GM18873 (cell line): ENCODE results near the gene FNDC4.

Experiments
- ATAC-seq: cut with Tn5 transposase; IDR thresholded peaks from one replicate; pipeline ENCODE4 v1.9.1; 2021; ENCODE audit warnings: mild to moderate bottlenecking, moderate library complexity, moderate number of reproducible peaks; ENCODE audit not compliant: unreplicated experiment, low FRiP score

Gene FNDC4

DNA sequence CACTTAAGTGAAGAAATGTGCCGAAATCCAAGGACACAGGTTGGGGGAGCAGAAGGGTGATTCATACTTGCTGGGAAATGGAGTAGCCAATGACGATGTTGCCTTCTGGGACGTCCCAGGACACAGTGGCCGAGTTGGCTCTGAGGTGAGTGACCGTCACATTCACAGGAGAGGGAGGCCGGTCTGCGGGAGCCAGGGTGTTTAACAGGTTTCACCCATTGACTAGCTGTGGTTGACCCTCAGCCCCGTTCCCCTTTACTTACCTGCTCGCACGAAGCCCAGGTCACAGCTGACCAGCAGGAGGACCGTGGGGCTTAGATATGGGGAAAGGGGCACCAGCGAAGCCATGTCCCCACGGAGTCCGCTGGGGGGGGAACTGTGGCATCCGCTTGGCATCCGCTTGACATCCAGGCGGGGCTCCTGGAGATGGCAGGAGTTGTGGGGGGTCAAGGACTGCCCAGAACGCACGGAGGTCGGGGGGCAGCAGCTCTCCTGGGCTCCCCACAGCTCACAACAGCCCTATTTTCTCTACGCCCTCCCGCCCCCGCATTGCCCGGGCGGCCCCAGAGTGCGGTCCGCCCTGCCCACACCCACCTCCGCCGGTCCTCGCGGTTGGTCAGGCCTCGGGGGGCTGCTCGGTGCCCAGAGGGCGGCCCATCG is 586 bp downstream of the FNDC4 start:
- no peak for ATAC-seq

GRCh38 chr2:27493948-27494283 is 1.1 kb downstream of the FNDC4 start:
- no peak for ATAC-seq

DNA sequence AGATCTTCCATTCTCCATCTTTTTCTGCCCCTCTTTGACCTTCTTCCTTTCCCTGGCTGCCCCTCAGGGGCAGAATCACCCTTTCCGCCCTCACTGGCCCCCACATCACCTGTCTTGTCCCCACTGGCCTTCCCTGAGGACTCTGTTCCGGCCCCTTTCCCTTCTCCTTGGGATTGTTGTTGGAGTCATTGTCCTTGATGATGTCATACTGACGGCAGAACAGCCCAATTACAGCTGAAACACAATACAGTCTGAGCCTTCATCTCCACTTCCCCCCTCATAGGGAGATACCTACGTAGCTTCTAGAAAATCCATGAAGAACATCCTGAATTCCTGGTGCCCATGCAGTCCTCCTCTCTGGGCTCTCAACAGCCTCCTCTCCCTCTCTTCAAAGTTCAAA is 2.4 kb downstream of the FNDC4 start:
- no peak for ATAC-seq

DNA sequence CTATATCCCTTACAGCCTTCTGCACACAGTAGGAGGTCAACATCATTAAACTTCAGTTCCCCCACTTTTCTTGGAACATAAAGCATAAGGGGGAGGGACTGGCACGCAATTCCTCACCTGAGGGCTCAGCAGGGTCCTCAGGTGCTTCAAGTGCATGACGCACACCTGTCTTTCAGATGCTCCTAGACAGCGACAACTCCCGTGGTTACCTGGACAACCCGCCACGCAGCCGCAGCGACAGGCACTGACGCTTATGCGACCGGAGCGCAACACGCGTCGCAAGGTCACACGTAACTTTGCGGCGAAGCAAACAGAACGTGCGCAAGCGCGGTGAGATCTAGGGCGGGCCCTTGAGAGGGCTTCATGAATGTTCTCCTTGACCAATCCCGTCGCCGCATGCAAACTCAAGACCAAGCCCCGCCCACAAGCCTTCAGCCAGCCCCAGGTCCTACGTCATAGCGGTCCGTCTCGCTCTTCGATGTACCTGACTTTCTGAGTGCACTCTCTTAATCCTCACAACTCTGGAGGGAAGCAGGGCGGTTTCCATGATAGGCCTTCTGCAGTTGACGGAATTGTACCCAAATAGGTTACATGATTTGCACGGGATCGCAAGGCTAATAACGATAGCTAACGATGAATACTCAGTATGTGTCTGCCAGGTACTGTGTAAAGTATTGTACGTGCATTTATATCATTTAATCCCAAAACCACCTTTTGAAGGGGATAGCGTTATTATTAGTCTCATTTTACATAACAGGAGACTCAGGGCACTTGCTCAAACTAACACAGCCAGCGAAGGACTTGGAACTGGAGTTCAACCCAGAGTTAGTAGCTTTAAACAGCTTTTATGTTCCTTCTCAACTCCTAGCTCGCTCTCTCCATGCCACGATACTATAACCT is 5.3 kb downstream of the FNDC4 start, which contains the start of gene IFT172:
IFT172 (minus strand) TSS at position 246 of the 900 bp plus-strand sequence; CDS start at position 156, 90 bp downstream.
- peak; percentile 88 for ATAC-seq

DNA sequence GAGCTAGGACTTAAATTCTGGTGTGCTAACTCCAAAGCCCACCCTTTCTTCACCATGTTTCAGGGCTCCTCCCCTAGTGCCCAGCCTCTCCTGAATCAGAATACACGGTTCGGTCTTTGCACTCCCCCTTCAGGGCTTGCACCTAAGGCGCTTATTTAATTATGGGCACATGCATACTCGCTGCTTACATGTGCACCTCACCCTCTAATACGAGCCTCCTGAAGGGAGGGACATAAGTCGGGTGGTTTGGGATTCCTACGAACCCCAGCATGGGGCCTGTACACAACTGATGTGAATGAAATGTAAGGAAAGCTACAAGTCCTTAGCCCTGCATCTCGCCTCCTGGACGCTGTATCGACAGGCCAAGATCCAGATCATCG is 5.9 kb downstream of the FNDC4 start:
- ATAC-seq, result peak; percentile 6

DNA sequence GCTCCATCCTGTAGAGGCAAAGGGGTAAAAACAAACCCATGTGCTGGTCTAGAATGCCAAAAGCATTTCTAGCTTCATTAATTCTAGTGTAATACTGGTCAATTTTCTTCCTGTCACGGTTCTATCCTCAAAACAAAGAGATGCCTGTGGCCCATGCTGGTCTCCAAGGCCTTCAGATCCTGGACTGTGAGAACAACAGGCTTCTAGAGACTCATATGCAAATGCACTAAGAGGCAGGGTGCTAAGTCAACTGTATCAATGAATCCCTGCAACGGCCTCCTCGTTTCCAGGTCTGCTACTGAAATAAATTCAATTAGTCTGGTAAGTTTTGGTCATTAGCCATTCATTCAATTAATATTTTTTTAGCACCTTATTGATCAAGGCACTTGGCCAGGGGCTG is 9.5 kb downstream of the FNDC4 start:
- ATAC-seq, result no peak

GRCh38 chr2:27471961-27472360 is 23.0 kb downstream of the FNDC4 start:
- ATAC-seq, result no peak

- no peak for ATAC-seq
These were observed 30.6 kb downstream of the FNDC4 start for GRCh38 chr2:27464443-27464842.

GRCh38 chr2:27461118-27461517 is 33.9 kb downstream of the FNDC4 start:
- ATAC-seq, result no peak

DNA sequence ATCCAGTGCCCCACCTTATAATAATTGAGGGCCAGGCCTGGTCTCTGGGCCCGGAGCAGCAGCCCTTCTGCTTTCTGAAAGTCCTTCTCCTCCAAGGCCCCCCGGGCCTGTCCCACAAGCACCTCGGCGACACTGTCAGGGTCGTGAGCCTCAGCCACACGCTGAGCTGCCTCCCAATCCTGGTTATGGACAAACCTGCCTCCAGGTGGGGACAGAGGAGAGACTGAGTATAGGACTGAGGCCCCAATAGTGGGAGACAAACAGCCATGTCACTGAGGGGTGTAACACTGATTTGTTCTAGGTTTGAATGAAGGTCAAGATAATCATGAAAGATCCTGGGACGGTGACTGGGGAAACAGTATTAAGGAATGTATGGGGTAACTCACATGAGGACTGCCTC is 41.0 kb downstream of the FNDC4 start:
- ATAC-seq, result no peak

DNA sequence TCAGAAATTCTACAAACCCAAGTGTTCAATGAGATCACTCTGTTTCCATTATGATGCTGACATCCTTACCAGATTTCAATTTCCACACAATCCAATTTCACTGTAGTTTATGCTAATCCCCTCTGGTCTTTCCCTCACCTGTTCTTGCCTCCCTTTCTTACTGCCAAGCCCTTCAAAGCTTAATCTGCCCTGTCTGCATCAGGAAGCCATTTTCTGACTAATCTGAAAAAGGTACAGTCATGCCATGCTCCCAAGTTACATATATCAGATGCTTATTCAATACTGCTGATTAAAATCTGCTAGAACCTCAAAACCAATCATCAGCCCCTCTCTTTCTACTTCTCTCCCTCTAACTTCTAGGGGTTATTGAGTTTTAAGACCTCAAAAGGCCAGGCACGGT is 43.9 kb downstream of the FNDC4 start:
- no peak for ATAC-seq

- no peak for ATAC-seq
These were observed 46.6 kb downstream of the FNDC4 start for GRCh38 chr2:27448381-27448780.

DNA sequence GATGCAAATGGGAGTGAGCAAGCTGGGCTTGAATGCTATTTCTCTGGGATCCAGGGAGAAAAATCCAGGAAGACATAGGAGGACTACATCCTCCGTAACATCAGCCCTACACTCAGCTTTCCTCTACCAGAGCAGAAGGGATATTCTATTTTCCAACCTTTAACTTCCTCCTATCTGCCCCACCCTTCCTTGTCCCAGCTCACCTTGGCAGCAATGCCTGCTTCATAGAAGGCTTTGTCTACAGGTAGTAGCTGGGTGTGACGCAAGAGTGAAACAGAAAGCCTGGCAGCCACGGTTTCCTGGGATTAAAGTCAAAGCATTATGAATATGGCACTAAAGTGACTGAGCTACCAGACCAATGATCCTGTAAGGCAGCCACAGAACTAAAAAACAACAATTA is 48.9 kb downstream of the FNDC4 start:
- ATAC-seq, result no peak

GRCh38 chr2:27445615-27446014 is 49.4 kb downstream of the FNDC4 start:
- ATAC-seq, result no peak

- ATAC-seq, result no peak
These were observed 49.8 kb downstream of the FNDC4 start for GRCh38 chr2:27445155-27445554.

GRCh38 chr2:27442920-27443282 is 52.1 kb downstream of the FNDC4 start:
- no peak for ATAC-seq

- ATAC-seq, result no peak
These were observed 52.8 kb downstream of the FNDC4 start, which contains the start of gene KRTCAP3 for GRCh38 chr2:27441958-27442919. KRTCAP3 (plus strand) TSS chr2:27442381; CDS start chr2:27442413, 32 bp downstream.
